DMS 273 treated with DMSO at 0.1 percent for 48 hours (cell line): ENCODE measurements around the gene BLMH.
A peak's percentile ranks its signal among the peaks of the same experiment; 100 is the strongest.

ENCODE experiments used
- DNase-seq: peaks from one replicate; lab custom pipeline; 2025; lab: John Stamatoyannopoulos, UW

BLMH gene

GRCh38 chr17:30308406-30308805 lies 16.7 kb upstream of the BLMH start:
- no peak for DNase-seq

- DNase-seq, result no peak
These were observed 13.0 kb upstream of the BLMH start for GRCh38 chr17:30304778-30305177.

- DNase-seq, result no peak
These were observed 10.5 kb upstream of the BLMH start for GRCh38 chr17:30302241-30302640.

GRCh38 chr17:30300818-30301217 lies 9.1 kb upstream of the BLMH start:
- no peak for DNase-seq

- no peak for DNase-seq
These were observed 7.3 kb upstream of the BLMH start for GRCh38 chr17:30299000-30299399.

- no peak for DNase-seq
These were observed 6.0 kb upstream of the BLMH start for GRCh38 chr17:30297715-30298114.

- DNase-seq, result no peak
These were observed 4.8 kb upstream of the BLMH start for GRCh38 chr17:30296499-30297080.

- DNase-seq, result peak; percentile 70
These were observed 628 bp upstream of the BLMH start for GRCh38 chr17:30292286-30292858.

- DNase-seq, result peak; percentile 53
These were observed 825 bp downstream of the BLMH start for GRCh38 chr17:30290696-30291542.

- DNase-seq, result no peak
These were observed 1.7 kb downstream of the BLMH start for GRCh38 chr17:30290077-30290476.

- DNase-seq, result no peak
These were observed 12.6 kb downstream of the BLMH start for GRCh38 chr17:30279156-30279555.

GRCh38 chr17:30278032-30278431 lies 13.7 kb downstream of the BLMH start:
- DNase-seq, result no peak

GRCh38 chr17:30275911-30276310 lies 15.8 kb downstream of the BLMH start:
- DNase-seq, result no peak

GRCh38 chr17:30274887-30275286 lies 16.9 kb downstream of the BLMH start:
- DNase-seq, result no peak

GRCh38 chr17:30273373-30273772 lies 18.4 kb downstream of the BLMH start:
- DNase-seq, result no peak

- DNase-seq, result no peak
These were observed 20.6 kb downstream of the BLMH start for GRCh38 chr17:30271102-30271501.

GRCh38 chr17:30267625-30268024 lies 24.1 kb downstream of the BLMH start:
- DNase-seq, result no peak

- no peak for DNase-seq
These were observed 28.0 kb downstream of the BLMH start for GRCh38 chr17:30263552-30264333.

- no peak for DNase-seq
These were observed 34.8 kb downstream of the BLMH start for GRCh38 chr17:30256756-30257506.

- no peak for DNase-seq
These were observed 37.6 kb downstream of the BLMH start for GRCh38 chr17:30254150-30254549.

GRCh38 chr17:30253312-30253711 lies 38.4 kb downstream of the BLMH start:
- no peak for DNase-seq

- no peak for DNase-seq
These were observed 39.8 kb downstream of the BLMH start for GRCh38 chr17:30251931-30252330.
